GM04503 (cell line): ENCODE measurements around the gene LRMDA.

Experiments
- DNase-seq: peaks from one replicate; pipeline ENCODE4 v3.0.0-alpha.2; 2012; ENCODE audit warnings: low read depth

Gene LRMDA

DNA sequence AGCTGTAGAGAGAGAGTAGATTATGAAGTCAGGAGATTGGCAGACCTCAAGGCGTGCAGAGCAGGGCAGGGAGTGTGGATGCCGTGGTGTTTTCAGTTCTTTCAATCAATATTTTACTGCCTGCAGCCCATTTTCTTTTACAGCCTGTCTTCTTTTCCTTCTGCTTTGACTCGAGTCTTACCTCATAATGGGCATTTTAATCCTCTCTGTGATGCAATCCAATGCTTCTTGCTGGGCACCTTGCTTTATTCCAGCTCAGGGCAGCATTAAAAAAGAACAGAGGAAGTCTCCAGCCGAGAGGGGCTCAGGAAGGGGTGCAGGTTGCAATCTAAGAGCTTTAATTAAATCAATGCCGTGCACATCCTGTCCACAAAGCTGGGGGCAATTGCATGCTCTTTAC lies 839.0 kb downstream of the LRMDA start:
- no peak for DNase-seq

DNA sequence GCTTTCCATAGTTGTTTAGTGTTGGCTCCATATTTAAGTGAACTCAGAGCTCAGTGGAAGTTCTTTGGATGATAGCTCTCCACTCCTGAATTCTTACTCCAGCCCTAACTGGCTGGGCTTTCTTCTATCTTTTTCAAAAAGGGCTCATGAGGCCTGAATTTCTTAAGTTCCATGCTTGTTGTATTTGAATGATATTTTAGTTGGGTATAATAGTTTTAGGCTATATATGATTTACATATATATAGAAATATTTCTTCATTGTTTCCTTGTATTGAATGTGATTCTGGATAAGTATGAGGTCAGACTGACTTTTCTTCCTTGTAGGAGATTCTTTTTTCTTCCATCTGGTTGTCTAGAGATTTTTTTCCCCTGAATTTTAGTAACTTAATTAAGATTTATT lies 843.5 kb downstream of the LRMDA start:
- DNase-seq: no peak

DNA sequence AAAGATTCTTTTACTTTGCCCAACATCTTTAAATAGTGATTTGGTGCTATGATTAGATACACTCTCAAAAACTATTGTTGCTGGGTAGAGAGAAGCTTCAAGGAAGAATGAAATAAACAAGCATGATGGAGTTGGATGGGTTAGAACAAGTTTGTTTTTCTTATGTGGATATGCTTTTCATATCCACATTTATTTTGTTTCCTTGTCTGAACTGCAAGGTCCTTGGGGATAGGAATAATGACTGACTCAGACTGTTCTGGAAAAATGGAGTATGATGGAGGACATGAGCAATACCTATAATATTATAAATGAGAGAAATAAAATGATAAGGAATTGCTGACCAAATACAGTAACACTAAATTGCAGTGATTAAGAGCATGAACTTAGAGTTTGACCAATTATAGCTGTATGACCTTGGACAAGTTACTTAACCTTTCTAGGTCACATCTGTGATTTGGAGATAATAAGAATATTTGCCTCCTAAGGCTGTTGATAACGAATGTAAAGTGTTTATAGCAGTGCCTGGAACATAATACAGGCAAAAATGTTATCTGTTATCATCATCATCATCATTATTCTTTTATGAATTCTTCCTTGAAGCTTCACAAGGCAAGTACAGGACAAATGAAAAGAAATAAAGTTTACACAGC lies 847.5 kb downstream of the LRMDA start:
- no peak for DNase-seq

DNA sequence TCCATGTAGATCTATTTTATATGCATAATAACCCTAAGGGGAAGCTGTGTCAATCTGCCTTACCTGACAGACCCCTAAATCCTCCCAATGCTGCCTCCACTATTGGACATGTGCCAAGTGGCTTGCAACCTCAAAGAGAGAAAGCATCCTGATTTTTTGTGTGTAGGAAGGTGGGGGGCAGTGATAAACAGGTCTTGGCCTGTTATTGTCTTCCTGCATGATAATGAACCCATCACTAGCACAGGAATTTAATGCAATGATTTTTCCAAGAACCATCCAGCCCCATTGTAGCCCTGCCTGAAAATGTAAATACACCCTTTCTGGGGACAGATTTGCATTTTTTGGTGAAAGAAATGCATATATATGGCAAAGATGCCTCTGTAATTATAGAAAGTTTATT lies 850.2 kb downstream of the LRMDA start:
- no peak for DNase-seq

DNA sequence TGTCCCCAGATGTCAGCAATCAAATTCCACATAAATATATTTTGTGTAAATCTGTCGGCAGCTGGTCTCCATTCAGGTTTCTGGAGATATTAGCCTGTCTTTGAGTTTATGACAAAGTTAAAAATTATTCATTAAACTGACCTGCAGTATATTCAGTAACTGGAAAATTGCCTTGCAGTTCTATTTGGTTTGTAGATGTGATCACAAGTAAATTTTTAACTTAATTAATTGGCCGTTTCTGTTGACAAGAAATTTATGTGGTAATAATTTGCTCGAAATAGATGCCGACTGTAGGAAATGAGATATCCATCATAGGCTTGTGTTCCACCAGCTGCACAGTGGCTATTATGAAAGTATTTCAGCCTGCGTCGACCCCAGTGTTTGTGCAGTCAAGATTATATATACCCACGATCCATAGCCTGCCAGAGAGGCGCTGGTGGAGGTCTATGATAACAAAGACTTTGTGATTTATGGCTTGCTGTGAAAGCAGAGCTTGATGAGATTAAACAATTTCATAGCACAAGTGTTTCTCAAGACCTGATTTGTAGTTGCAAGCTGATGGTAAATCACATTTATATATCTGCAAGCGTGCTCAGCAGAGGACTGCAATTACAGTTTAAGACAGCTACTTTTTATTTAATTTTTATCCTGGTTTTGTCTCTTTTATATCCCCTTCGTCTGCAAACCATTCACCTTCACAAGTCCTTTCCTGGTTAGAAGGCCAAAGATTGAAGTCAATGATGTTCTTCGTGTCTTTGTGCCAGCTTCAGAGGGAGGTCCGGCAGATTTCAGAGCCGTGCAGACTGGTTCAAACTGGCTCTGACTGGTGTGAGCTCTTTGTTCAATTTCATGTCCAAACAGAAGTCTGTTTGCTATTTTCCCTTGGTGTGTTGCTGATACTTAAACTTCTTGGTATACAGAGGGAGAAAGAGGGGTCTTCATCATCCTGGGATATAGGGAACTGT lies 850.9 kb downstream of the LRMDA start:
- DNase-seq: no peak

DNA sequence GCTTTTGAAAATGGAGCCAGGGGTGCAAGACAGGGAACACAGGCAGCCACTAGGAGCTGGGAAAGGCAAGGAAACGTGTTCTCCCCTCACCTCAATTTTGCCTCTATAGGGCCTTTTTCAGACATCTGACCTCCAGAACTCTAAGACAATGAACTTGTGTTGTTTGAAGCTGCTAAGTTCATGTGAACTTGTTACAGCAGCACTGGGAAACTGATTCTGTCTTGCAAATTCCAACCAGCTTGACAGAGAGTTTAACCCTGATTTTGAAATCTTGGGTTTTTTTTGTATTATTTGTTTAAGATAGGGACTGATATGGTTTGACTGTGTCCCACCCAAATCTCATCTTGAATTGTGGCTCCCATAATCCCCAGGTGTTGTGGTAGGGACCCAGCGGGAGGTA lies 852.9 kb downstream of the LRMDA start:
- no peak for DNase-seq

DNA sequence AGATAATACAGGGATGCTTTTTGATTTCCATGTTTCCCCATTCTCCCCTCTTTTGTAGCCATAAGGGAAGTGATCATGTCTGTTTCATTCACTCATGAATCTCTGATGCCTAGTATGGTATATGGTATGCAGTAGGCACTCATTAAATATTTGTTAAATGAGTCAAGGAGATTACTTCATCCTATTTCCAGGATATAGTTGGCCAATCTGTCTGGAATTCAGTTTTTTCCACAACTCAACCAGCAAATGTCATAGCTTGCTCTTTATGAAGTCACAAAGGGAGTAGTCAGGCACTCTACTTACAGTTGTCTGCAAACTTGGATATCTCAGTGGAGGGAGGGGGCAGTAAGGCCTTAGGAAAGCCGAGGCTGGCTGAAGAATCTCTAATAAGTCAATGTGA lies 853.6 kb downstream of the LRMDA start:
- DNase-seq: peak; percentile 57

DNA sequence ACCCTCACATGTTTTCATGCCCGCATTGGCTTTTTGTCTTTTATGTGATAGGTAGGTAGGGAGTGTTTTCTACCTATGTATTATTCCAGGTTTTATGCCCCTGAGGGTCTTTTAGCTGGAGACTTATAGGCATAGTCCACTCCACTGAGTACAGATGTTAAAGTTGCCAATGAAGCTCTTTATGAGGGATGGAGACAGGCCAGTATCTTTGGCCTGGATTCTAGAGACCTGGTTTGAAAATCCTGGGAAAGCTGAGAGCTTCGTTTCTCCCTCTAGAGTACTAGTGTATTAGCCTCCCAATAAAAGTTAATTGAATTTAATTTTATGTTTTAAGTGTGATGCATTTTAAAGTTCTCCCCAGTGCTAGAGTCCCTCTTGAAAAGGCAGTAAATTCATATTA lies 854.1 kb downstream of the LRMDA start:
- no peak for DNase-seq

DNA sequence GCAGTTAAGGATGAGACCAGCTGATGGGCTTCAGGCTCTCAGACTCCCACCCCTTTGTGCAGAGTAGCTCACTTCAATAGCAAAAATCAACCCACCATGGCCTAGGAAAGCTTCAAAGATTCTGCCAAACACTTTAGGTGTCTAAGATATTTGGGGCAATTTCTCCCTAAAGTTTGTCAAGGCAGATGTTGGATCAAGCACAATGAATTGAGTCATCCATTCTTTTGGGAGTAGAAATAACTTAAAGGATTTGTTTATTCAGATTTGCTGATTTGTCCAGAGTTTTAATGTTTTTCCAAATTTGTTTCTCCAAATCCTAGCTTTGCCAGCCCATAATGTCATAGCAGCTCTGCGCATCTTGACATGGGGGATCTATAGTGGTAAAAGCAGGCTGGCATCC lies 855.1 kb downstream of the LRMDA start:
- DNase-seq: no peak

DNA sequence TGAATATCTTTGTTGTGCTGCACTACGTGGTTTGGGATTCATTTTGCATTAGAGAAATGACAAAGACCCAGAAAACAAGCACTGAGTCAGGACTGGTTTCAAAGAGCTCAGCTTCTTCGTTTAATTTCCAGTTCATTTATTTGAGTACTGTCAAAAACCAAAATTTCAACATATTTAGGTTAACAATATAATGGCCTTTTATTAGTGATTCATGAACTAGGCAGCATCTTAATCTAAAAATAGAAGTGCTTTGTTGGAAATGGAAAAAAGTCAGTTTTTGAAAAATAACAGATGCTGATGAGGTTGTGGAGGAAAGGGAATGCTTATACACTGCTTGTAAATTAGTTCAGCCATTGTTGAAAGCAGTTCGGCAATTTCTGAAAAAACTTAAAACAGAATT lies 856.4 kb downstream of the LRMDA start:
- no peak for DNase-seq

DNA sequence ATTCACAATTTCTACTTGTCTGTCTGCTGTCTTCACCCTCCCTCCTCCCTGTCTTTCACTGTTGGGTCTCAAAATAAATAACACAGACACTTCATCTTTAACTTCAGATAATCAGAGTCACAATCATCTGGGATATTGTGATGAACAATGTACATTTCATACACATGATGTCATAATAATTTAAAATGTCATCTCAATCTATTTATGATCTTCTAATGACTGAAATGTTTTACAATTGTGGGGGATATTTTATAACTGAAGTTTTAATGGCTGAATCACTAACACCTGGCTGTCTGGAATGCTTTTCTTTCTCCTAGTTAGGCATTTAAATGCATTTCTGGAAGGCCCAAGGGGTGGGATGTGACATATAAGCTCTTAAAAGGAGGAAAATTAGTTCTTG lies 859.8 kb downstream of the LRMDA start:
- no peak for DNase-seq

DNA sequence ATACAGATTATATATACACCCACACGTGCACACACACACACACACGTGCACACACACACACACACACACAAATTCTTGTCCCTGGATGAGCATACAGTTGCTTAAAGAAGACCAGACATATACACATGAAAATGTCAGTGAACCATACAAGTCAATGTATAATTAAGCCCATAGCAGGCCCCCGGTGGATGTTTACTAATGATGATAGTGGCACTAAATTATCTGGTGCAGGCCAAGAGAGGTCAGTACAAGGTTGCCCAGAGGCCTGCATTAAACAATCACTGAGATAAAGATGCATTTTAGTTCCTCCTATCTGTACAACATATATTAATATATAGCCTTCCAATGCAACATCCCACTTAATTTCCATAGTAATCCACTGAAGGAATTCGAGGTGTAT lies 860.5 kb downstream of the LRMDA start:
- DNase-seq: no peak

DNA sequence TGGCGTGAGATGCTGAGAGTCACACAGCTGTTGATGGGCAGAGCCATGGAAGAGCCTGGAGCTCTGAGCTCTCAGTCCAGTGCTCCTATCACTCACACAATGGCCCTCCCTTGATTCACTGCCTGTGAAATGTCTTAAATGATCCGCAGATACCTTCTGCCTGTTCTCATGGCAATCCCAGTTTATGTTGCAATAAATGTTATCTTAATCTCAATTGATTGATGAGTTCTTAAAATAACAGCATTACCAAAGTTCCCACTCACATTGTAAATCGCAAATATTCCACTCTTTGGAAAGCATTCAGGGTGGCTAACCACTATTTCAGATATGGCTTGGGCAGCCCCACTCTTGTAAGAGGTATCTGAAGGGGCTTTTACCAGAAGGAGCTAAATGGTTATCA lies 865.5 kb downstream of the LRMDA start:
- DNase-seq: no peak

DNA sequence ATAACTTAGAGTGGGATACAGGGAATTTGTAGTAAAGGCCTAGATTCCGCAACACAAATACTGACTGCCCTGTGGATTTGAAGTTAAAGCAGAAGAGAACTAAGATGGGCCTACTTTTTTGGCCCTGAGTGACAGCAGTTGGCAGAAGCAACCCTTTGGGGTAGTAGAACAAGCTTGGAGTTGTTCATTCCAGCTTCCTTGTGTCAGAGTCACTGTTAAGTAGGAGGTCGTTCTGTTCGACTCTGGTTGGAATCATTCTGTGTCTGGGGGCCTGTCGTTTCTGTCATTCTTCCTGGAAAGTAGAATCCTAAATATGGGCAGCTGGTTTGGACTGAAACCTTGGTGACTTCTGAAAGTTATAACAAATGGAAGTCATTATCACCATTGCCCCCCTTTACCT lies 865.9 kb downstream of the LRMDA start:
- DNase-seq: no peak

DNA sequence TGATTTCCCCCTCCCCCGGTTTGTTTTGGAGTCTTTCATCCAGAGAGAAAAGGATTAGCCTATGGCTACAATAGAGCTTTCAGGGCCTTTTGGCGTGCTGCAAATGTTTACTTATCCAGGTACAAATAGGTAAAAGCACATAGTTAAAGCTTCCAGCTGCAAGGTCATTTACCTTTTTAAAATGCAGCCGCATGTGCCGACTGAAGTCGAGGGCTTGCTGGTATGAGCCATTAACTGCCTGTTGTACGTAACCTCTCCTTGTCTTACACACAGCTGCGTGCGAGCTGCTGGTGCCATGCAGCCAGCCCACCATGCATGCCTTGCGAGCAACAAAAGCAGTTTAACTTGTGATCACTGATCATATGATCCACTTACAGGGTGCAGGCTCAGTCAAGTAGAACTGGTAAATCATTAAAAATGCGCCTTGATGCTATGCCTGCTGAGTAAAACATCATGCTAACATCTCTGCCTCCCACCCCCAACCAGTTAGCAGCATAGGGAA lies 866.4 kb downstream of the LRMDA start:
- DNase-seq: no peak

DNA sequence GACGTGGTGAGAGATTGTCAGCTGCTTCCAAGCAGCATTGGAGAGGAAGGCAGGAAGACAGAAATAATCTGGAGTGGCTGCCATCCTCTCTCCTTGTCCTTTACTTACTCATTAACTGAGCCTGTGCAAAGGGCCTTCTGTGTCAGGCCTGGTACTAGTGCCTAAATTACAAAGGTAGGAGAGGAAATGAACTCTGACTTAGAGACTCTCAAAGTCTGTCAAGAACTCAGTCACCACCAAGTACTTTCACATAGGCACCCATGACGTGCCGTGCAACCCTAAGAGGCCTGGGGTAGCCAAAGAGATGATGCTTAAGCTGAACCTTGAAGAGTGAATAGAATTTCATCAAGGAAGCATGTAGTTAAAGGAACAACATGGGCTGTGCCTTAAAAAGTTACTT lies 866.9 kb downstream of the LRMDA start:
- DNase-seq: no peak

DNA sequence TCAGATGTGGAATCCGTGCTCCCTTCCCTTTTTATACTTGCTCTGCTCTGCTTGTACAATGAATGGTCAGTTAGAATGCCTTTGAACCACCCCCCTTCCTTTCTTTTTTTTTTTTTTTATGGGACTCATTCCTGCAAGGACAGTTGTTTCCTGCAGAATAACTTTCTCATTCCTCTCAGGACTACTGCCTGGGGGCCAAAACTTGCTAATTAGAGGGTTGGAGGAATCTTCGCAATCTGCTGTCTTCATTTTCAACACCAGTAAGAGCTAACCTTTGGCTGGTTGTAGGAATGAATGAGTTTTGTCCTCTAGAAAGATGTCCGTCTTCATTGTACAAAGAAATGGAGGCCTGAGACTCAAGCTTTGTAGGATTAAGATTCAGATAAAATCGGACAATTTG lies 868.1 kb downstream of the LRMDA start:
- DNase-seq: no peak

DNA sequence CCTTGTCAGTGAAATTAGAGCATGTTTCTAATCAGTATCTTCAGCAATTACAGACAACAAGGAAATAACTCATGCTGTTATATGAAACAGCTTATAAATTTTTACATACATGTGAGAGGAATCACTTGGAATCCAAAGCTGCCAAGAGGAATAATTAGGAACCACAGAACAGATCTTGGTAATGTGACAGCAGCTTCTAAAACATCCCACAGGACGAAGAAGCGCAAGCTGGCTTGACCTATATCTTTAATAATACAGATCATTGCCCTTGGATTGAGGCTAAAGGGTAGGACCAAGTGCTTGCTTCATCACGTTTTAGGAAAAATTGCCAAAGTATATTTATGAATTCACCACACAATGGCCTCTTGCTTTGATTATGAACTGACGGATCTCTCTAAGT lies 869.8 kb downstream of the LRMDA start:
- no peak for DNase-seq

DNA sequence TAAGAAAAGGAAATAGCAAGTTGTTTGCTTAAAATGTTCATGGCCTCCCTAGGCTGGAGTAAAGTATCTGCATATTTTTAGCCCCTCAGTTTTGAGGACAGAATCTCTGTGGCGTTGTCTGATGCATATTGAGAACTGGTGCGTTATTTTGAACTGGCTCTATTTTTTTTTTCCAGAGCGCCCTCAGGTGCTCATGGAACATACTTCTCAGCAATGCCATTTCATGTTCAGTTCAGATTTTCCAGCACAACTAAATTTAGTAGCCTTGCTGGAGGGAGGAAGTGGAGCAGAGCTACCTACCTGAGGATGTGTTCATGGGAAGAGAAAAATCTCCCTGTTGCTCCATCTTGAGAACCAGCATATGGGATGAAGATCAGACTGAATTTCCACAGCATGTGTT lies 870.5 kb downstream of the LRMDA start:
- no peak for DNase-seq

DNA sequence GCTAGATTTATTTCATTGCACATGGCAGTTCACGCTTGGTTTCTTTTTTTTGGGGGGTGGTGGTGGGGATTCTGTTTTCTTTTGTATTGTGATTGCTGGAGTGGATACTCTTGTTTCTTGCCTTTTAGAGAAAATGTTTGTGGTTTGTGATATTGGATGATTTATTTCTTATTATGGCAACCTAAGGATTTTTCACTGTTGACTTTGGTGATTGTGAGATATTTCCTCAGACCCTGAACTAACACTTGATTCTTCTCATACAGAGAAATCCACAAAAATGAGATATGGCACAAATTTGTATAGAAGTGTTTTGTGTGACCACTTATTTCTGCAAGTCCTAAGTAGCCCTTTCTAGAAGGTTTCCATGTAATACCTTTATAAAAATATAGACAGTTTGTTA lies 871.1 kb downstream of the LRMDA start:
- DNase-seq: no peak

DNA sequence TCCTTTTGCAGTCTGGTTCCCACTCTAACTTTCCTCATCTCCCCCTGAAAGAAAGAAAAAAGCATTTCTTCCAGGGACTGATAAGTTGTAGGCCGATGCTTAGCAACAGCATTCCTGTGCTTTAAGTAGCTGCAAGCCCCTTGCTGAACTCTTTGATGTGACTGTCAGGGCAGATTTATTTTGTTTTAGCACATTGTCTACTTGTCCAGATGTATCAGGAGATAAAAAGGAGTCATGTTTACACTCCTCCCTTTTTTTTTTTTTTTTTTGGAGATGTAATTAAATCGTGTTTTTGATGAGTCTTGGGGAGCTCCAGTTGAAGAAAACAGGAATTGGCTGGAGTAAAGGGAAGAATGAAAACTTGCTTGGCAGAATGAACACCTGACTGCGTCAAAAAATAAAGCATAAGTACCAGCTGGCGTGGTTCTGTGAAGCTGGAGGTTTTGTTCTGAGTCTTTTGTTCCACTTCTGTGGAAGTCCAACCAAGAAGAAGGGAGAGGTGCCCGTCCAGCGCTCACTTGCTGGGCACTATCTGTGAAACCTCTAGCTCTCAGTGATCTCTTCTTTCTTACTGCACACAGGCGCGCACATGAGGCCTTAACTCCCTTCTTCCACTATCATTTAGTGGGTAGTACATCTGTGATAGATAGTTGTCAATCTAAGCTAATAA lies 871.7 kb downstream of the LRMDA start:
- DNase-seq: no peak

DNA sequence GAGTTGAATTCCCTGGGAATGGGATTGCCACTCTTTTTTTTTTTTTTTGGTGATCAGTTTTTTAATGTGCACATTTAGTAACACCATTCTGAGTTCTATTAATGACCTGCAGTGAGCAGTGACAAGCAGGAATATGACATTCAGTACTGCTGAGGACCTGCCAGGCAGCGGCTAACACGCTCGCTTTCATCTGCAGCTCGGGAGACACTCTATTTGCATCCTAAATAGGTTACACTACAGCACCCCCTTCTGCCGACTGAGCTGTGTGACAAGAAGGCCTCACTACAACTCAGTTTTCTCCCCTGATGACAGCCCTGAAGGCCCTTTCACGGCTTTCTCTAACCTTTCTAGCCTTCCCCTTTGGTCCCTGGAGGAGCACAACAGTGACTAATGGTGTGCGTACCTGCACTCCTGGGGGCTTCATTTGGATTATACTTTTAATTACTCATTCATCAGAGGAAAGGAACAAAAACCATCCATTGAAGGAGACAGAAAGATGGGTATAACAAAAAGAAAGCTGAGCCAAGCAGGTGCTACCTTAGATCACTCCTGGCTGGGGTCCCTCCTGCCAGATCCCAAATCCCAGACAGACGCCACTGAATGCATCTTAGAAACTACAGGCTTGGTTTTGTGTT lies 872.4 kb downstream of the LRMDA start:
- no peak for DNase-seq
